NCI-H526 treated with DMSO at 0.1 percent for 48 hours (cell line): Measurements from ENCODE around the gene CEND1.
"Not testable (repeated sequence)": the region's sequence is repeated elsewhere in the genome, so short reads cannot be mapped to it uniquely, and the experiment has no call there.

Experiments used
- DNase-seq: peaks from one replicate; lab custom pipeline; 2025; lab: John Stamatoyannopoulos, UW

CEND1 gene

DNA sequence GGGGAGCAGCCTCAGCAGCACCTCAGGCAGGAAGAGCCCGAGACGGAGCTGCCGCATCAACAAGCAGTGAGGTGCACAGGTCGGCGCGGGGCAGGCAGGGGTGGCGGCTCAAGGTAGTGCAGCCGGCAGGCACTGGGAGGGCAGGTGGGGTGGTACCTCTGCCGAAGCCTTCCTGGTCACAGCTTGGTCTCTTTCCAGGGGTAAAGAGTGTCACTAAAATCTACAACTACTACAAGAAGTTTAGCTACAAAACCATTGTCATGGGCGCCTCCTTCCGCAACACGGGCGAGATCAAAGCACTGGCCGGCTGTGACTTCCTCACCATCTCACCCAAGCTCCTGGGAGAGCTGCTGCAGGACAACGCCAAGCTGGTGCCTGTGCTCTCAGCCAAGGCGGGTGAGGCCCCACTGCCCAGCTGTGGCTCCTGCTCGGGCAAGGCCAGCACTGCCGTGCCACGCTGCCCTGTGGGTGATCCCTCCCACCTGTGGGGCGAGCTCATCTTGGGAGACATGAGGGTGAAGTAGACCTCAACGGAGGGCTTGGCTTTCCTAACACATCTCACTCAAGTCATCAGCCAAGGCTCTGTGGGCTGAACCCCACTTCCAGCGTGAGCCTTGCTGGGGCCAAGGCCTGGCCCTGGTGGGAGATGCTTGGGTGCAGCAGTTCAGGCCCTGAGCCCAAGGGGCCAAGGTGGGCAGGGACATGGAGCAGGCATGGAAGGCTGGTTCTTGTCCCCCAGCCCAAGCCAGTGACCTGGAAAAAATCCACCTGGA lies 26.2 kb downstream of the CEND1 start:
- DNase-seq, result no peak

- no peak for DNase-seq
Measured at GRCh38 chr11:763073-763463, 26.8 kb downstream of the CEND1 start.

GRCh38 chr11:762421-763072 lies 27.3 kb downstream of the CEND1 start:
- DNase-seq, result no peak

- DNase-seq, result no peak
Measured at GRCh38 chr11:761526-762108, 28.3 kb downstream of the CEND1 start.

- no peak for DNase-seq
Measured at GRCh38 chr11:760236-760635, 29.7 kb downstream of the CEND1 start.

DNA sequence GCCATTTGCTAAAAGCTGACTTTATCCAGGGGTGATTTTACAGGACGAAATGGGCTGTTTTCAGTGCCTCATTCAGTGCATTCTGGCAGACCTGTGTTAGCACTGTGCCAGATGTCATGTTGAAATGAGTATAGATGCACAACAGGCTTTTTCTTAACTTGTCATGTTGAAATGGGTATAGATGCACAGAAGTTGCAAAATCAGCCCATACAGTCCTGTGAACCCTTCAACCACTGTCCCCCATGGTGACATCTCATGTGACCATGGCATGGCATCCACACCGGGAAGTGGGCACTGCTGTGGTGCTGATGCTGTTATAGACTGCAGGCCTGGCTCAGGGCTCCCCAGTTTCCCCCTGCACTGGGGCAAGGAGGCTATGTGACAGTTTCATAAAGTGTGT lies 40.2 kb downstream of the CEND1 start:
- DNase-seq, result no peak

DNA sequence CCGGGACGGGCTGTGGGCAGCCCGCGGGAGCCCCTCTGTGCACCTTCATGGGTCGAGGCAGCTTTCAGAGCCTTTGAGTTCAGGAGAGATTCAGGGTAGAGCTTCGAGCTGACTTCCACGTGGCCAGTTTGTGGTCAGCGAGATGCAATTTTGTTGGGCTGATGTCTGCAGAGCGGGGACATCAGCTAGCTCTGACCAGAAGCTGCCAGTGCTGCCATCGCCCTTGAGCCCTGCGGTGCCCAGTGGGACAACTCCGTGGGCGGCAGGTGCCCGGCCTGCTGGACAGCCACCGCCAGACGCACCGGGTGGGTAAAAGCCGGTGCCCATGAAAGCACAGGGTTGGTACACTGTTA lies 41.9 kb downstream of the CEND1 start:
- DNase-seq, result no peak

DNA sequence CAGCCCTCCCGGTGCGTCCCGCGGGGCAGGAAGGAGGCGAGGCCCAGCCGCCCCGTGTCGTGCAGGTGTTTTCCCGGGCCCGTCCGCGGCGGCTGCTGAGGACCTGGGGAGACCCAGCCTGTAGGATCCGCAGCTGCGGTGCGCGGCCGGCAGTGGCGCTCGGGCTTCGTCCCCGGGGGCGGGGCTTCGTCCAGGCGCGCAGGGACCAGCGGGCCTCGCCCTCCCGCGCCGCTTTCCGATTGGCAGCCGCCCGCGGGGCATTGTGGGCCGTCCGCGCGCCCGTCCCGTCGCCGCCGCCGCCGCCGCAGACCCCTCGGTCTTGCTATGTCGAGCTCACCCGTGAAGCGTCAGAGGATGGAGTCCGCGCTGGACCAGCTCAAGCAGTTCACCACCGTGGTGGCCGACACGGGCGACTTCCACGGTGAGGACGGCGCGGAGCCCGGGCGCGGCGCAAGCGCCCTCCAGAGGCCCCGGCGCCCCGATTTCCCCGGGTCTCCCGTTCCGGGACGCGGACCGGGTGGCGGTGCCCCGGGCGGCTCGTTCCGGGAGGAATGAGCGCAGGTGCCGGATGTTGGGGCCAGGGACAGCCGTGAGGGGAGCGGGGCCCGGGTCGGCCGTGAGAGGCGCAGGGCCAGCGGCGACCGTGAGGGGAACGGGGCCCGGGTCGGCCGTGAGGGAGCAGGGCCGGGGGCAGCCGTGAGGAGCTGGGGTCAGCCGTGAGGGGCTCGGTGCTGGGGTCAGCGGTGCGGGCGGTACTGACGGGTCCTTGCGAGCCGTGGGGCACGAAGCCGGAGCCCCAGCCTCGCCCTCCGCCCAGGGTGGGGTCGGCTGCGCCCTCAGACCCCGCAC lies 42.5 kb downstream of the CEND1 start, which contains the start of gene TALDO1:
TSS of gene TALDO1 (plus strand) at position 307 of the 849 bp plus-strand sequence. CDS start at position 325, 18 bp downstream.
- DNase-seq, result peak; percentile 94

DNA sequence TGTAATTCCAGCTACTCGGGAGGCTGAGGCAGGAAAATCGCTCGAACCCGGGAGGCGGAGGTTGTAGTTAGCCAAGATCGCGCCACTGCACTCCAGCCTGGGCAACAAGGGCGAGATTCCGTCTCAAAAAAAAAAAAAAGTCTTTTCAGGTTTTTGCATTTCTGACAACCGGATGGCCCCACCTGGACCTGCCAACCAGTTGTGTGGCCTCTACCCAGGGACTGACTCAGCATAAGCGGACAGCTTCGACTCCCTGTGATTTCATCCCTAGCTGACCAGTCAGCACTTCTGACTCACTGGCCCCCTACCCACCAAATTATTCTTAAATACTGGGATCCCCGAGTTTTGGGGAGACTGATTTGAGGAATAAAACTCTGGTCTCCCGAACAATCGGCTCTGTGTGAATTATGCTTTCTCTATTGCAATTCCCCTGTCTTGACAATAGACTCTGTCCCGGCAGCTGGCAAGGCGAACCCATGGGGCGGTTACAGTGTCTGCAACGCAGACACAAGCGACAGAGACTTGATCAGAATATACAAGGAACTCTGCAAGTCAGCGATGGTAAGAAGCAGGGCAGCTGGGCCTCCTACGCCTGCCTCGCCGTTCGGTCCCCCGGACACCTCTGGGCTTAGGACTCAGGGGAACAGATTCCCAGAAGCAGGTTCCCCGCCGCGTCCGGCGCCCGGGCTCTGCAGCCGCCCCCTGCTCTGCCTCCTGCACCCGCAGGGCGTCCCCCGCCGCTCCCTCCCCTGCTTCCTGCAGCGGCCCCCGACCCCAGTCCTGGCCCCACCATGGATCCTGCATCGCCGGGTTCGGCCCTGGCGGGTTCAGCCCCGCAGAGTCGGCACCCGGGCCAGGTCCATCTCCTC lies 43.4 kb downstream of the CEND1 start:
- DNase-seq, result peak; percentile 59

DNA sequence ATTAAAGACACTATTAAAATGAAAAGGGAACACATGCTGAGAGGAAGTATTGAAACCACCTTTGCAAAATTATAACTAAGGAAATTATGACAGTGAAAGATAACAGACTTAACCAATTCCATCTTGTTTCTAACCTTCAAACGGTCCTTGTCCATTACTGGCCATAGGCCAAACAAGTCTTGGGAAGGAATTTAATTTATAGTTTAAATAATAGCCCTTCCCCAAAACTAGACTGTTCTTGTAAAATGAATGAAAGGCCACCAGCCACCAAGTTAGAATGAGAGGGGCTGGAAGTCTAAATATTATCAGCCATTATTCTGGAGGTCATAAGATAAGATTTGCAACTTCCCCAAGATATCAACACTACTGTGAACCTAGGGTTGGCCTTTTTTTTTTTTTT lies 44.5 kb downstream of the CEND1 start:
- no peak for DNase-seq

DNA sequence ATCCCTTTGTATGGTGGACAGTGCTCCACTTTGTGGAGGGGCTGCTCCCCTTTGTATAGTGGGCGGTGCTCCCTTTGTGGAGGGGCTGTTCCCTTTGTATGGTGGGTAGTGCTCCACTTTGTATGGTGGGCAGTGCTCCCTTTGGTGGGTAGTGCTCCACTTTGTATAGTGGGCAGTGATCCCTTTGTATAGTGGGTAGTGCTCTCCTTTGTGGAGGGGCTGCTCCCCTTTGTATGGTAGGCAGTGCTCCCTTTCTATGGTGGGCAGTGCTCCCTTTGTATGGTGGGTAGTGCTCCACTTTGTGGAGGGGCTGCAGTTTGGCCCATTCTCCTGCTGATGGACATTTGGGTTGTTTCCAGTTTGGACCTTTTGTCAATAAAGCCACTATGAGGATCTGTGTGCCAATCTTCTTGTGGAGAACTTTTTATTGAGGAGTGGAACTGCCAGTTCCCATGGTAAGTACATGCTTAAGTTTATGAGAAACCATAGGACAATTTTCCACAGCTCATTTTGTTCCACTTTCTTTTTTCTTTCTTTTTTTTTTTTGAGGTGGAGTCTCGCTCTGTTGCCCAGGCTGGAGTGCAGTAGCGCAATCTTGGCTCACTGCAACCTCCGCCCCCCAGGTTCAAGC lies 47.2 kb downstream of the CEND1 start:
- DNase-seq, result no peak

DNA sequence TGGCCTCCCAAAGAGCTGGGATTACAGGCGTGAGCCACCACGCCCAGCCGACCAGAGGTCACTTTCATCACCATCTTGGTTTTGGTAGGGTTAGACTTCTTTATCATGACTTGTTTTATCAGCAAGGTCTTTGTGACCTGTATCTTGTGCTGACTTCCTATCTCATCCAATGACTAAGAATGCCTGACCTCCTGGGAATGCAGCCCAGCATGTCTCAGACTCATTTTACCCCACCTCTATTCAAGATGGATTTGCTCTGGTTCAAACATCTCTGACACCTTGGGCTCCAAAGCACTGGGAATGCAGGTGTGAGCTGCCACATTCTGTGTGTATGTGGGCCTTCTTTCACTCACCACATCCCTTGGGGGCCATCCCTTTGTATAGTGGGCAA lies 47.7 kb downstream of the CEND1 start:
- no peak for DNase-seq

GRCh38 chr11:737899-738298 lies 52.0 kb downstream of the CEND1 start:
- DNase-seq, result not testable (repeated sequence)

GRCh38 chr11:737366-737765 lies 52.5 kb downstream of the CEND1 start:
- no peak for DNase-seq
